PC-9 (cell line): ENCODE results near the gene CLK4.

Source experiments
- EZH2 ChIP-seq: fragments of 200-600 bp; sonication (generic); IDR thresholded peaks from 2 replicates; pipeline ENCODE4 v1.8.0; 2017; ENCODE audit warnings: antibody characterized with exemption, low read depth
- TF ChIP-seq, protein P1 (sequence below): fragments of 200-600 bp; sonication (generic); conservative IDR thresholded peaks from 2 replicates; pipeline ENCODE4 v1.6.1; 2017; ENCODE audit warnings: mixed run types, antibody characterized with exemption, mild to moderate bottlenecking, moderate library complexity

- TF ChIP-seq, protein P1, sequence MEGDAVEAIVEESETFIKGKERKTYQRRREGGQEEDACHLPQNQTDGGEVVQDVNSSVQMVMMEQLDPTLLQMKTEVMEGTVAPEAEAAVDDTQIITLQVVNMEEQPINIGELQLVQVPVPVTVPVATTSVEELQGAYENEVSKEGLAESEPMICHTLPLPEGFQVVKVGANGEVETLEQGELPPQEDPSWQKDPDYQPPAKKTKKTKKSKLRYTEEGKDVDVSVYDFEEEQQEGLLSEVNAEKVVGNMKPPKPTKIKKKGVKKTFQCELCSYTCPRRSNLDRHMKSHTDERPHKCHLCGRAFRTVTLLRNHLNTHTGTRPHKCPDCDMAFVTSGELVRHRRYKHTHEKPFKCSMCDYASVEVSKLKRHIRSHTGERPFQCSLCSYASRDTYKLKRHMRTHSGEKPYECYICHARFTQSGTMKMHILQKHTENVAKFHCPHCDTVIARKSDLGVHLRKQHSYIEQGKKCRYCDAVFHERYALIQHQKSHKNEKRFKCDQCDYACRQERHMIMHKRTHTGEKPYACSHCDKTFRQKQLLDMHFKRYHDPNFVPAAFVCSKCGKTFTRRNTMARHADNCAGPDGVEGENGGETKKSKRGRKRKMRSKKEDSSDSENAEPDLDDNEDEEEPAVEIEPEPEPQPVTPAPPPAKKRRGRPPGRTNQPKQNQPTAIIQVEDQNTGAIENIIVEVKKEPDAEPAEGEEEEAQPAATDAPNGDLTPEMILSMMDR, result no peak
- TF ChIP-seq EZH2, result no peak
Measured at GRCh38 chr5:178632285-178632684, 5.4 kb upstream of the CLK4 start.
